Activated T-cell treated with anti-CD3 and anti-CD28 coated beads, Interleukin-2, amount 50 U/mL, for 4 hours (primary cell): Measurements from ENCODE around the gene SFT2D2. TPM values are rescaled to one million over a fixed set of nuclear protein-coding genes. Genes with fewer than 3 reads are reported as not detected.
"Not testable (repeated sequence)": the region's sequence is repeated elsewhere in the genome, so short reads cannot be mapped to it uniquely, and the experiment has no call there.

ENCODE experiments used
- ATAC-seq, 2 donors: fragments of 200-7000 bp; cut with Tn5 transposase; one replicate each; pipeline ENCODE4 v1.10.0; 2021
- DNase-seq: peaks from one replicate; pipeline ENCODE4 v3.0.0-alpha.2; 2020
- H3K27me3 Mint-ChIP-seq: one replicate; pipeline ENCODE4 v1.8.0; 2021; ENCODE audit warnings: low read depth, mixed read lengths
- H3K36me3 Mint-ChIP-seq: one replicate; pipeline ENCODE4 v1.8.0; 2022; ENCODE audit warnings: mixed read lengths; ENCODE audit not compliant: insufficient read depth
- H3K4me1 Mint-ChIP-seq: one replicate; pipeline ENCODE4 v1.8.0; 2021; ENCODE audit warnings: low read depth, mixed read lengths
- H3K4me3 Mint-ChIP-seq: one replicate; pipeline ENCODE4 v1.8.0; 2021; ENCODE audit warnings: mild to moderate bottlenecking, moderate library complexity, mixed read lengths
- H3K9me3 Mint-ChIP-seq: one replicate; pipeline ENCODE4 v1.8.0; 2021; ENCODE audit warnings: mixed read lengths
- total RNA-seq, 3 donors: library from RNA; stranded (reverse); gene quantifications; one replicate each; pipeline ENCODE4 v1.2.1, GENCODE V29; 2021

SFT2D2 gene
- 10 to 100 TPM; 31.0 to 37.1 (median 36.9) TPM for total RNA-seq

DNA sequence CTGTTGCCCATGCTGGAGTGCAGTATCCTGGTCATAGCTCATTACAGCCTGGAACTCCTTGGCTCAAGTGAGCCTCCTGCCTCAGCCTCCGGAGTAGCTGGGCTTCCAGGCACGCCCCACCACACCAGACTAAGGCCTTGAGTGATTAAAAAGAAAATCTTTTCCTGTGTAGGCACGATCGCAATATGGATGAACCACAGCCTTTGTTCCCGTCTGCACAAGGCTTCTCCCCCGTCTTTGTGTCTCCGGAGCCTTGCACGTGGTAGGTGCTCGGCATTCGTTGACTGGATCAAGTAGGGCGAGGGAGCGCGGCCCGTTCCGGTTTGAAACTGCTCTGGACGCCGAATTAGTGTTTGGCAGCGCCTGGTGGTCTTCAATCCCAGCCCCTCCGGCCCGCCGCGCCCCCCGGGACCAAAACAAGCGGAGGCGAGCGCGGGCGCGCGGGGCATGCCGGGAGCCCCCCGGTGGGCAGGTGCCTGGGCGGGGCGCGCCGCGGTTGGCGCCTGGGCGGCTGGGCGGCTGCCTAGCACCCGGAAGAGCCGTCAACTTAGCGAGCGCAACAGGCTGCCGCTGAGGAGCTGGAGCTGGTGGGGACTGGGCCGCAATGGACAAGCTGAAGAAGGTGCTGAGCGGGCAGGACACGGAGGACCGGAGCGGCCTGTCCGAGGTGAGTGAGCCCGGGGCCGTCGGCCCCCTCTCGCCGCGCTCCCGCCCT lies at the start of gene SFT2D2:
Gene SFT2D2 (plus strand): TSS at position 529 of the 715 bp plus-strand sequence. CDS start 76 bp downstream, at position 605.
- ATAC-seq (peak; percentile 94 to 95), DNase-seq (peak; percentile 72)
- H3K9me3 Mint-ChIP-seq: no peaks in the 10 kb centered on the region
- H3K4me3 Mint-ChIP-seq: peak within 1 kb of the TSS; percentile 93
- peaks cover 2% of the 10 kb centered on the region for H3K27me3 Mint-ChIP-seq
- peaks cover 48% of the 10 kb centered on the region for H3K4me1 Mint-ChIP-seq
- H3K36me3 Mint-ChIP-seq: peaks cover 8% of the 10 kb centered on the region

DNA sequence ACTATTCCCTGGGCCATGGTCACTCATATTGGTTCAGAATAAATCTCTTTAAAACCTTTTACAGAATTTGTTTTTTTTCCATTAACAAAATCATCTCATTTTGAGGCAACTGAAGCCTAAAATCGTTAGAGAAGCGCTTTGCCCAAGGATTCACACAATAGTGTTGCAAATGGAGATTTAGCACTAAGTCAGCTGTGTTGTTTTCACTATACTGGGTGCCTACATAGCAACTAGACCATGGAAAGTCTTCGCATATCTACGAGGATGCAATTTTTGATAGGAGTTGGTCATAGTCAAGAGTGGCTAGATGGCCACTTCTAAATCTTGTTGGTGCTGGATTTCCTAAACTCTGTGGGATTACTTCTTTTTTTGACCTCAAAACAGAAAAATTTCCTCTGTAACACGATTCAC lies 47.6 kb upstream of the SFT2D2 start:
- no peaks in the 10 kb centered on the region for H3K36me3 Mint-ChIP-seq
- peaks cover 11% of the 10 kb centered on the region for H3K27me3 Mint-ChIP-seq
- H3K4me3 Mint-ChIP-seq: no peak overlapping the region
- no peak for DNase-seq
- ATAC-seq: no peak
- peaks cover 6% of the 10 kb centered on the region for H3K4me1 Mint-ChIP-seq
- H3K9me3 Mint-ChIP-seq: no peaks in the 10 kb centered on the region

DNA sequence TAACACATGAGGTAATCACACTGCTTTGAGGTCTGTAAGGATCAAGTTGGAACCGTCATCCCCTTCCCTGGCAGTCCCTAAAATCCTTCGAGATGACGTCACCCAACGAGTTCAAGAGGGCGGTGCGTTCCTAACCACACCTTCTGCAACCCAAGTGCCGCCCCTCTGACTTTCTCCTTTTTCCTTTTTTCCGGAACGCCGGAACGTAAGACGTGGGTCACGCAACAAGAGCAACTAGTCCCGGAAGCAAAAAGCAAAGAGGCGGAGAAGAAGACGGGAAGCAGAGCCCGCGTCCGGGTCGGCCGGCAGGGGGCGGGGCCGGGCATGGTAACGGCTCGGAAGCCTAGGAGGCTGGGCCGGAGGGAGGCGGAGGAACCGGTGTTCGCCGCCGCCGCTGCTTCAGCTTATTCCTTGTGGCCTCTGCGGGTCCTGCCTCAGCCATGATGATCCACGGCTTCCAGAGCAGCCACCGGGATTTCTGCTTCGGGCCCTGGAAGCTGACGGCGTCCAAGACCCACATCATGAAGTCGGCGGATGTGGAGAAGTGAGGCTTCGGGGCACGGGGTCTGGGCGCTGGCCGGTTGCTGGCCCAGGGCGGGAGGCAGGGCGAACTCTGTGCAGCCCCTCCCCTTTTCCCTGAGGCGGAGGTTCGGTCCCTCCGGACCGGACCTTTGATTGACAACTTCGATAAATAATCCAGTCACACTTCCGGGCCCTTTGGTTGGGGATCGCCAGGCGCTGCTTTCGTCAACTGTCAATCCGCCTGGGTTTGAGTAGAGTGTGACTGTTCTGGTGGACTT lies 47.0 kb upstream of the SFT2D2 start, which contains the start of gene TIPRL:
Gene TIPRL (plus strand): TSS at position 325 of the 800 bp plus-strand sequence. CDS start 116 bp downstream, at position 441.
- DNase-seq (peak; percentile 91), ATAC-seq (peak; percentile 90)
- no peaks in the 10 kb centered on the region for H3K9me3 Mint-ChIP-seq
- H3K36me3 Mint-ChIP-seq: peaks cover 3% of the 10 kb centered on the region
- H3K27me3 Mint-ChIP-seq: peaks cover 7% of the 10 kb centered on the region
- H3K4me3 Mint-ChIP-seq: no peak within 1 kb of the TSS
- H3K4me1 Mint-ChIP-seq: peaks cover 10% of the 10 kb centered on the region

GRCh38 chr1:168179438-168180147 lies 46.2 kb upstream of the SFT2D2 start:
- Mint-ChIP-seq H3K27me3 (peaks cover 3% of the 10 kb centered on the region), H3K4me3 (no peak overlapping the region), H3K9me3 (no peaks in the 10 kb centered on the region), H3K4me1 (peaks cover 12% of the 10 kb centered on the region), H3K36me3 (peaks cover 5% of the 10 kb centered on the region)
- ATAC-seq: peak in 1 of 2 donors; percentile 0
- DNase-seq: no peak

DNA sequence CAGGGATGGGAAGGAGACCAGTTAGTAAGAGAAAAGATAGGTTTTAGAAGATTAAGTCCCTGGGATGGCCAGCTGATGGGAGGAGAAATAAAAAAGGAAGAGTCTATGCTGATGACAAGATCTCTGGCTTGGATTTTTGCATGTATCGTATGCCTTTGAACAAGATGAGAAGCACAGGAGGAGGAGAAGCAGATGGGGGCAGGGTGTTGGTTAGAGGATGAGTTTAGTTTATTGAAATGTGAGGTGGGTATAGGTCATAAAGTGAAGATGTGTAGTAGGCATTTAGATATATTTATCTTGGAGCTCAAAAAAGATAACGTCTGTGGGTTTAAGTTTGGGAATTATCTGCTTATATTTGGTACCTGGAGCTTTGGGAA lies 45.7 kb upstream of the SFT2D2 start:
- H3K9me3 Mint-ChIP-seq: no peaks in the 10 kb centered on the region
- DNase-seq (no peak), ATAC-seq (no peak)
- H3K4me1 Mint-ChIP-seq: peaks cover 12% of the 10 kb centered on the region
- no peak overlapping the region for H3K4me3 Mint-ChIP-seq
- H3K36me3 Mint-ChIP-seq: peaks cover 9% of the 10 kb centered on the region
- peaks cover 3% of the 10 kb centered on the region for H3K27me3 Mint-ChIP-seq

- Mint-ChIP-seq H3K4me1 (peaks cover 12% of the 10 kb centered on the region), H3K4me3 (peak overlapping the region; percentile 24), H3K36me3 (peaks cover 11% of the 10 kb centered on the region)
- H3K27me3 Mint-ChIP-seq, DNase-seq, H3K9me3 Mint-ChIP-seq, ATAC-seq: not testable (repeated sequence)
Observed at GRCh38 chr1:168181063-168181720, 44.6 kb upstream of the SFT2D2 start.

DNA sequence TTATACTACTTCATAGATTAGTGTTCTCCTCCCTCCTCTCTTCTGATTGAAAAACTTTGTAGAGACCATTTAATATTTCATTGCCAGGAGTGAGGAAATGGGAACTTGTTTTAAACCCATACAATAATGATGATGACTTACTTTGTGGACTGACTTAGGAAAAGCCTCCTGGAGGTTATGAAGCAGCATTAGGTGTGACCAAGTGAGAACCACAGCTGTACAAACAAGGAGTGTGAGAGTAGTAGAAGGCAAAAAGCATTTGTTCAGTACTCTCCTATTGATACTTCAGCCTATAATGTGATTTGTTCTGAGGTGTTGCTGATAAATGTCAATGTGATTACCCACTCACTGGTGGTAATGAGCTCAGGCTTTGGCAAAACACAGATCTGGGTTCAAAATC lies 38.6 kb upstream of the SFT2D2 start:
- Mint-ChIP-seq H3K9me3 (no peaks in the 10 kb centered on the region), H3K36me3 (peaks cover 33% of the 10 kb centered on the region), H3K27me3 (no peaks in the 10 kb centered on the region), H3K4me1 (peaks cover 8% of the 10 kb centered on the region), H3K4me3 (no peak overlapping the region)
- DNase-seq: no peak
- ATAC-seq: no peak

DNA sequence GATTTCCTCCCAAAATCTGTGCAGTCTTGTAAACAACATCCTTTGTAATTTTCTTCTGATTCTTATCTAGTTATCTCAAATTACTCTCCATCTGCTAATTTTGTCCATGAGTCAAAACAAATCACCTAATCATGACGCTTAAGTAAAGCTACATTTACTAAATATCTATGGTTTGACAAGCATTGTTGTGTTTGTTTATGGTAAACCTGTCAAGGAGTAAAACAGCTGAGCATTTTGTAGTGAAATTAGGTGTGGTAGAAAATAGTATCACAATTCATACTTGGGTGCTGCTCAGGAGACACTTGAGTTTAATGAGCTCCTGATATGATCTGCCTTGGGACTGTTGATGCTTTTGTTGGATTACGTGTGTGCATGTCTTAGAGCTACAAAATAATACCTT lies 35.4 kb upstream of the SFT2D2 start:
- H3K4me1 Mint-ChIP-seq: no peaks in the 10 kb centered on the region
- peaks cover 40% of the 10 kb centered on the region for H3K36me3 Mint-ChIP-seq
- no peak for DNase-seq
- H3K9me3 Mint-ChIP-seq: no peaks in the 10 kb centered on the region
- ATAC-seq: no peak
- no peak overlapping the region for H3K4me3 Mint-ChIP-seq
- no peaks in the 10 kb centered on the region for H3K27me3 Mint-ChIP-seq

DNA sequence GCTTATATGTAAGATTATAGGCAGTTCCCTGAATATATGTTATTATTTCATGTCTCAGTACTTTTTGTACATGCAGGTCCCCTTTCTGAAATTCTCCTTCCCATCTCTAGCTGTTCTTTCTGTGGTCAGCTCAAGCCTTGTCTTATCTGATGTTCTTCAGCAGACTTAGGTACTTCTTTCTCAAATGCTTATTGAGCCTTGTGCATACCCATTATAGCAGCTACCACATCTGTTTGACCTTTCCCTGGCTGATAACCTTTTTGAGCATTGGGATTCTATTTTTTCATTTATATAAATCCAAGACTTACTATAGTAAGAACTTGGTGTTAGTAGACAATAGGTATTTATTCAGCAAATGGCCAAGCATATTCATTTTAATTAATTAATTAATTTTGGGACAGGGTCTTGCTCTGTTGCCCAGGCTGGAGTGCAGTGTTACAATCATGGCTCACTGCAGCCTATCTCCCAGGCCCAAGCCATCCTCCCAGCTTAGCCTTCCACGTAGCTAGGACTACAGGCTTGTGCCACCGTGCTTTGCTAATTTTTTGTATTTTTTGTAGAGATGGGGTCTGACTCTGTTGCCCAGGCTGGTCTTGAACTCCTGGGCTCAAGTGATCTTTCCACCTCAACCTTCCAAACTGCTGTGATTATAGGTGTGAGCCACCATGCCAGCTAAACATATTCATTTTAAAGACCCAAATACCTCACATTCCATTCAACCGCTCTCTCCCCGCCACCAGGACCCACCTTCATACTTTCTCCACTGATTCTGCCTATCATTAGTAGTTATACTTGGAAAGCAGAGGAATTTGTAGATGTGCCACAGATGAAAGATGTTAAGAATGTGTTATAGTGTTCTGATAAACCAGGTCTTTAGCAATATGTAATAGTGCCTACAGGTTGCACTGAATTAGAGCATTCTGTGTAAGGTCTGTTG lies 30.3 kb upstream of the SFT2D2 start:
- peaks cover 54% of the 10 kb centered on the region for H3K36me3 Mint-ChIP-seq

DNA sequence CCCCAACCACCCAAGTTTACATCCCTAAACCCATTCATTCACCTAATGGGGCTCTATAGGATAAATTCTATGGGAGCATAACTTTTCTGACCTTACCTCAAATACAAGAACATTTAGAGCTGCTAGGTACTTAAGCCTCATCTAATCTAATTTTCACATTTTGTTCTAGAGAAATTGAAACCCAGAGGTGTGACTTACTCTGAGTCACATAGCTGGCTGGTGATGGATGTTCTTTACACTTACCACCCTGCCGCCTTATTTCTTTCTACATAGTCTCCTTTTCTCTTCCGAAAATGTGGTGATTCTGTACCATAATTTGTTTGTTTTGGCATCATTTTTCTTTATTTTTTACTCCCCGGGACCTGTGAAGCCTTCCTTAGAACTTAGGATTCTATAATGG lies 26.7 kb upstream of the SFT2D2 start:
- H3K36me3 Mint-ChIP-seq: peaks cover 63% of the 10 kb centered on the region
- ATAC-seq (peak in 1 of 2 donors; percentile 55), DNase-seq (no peak)
- H3K9me3 Mint-ChIP-seq: no peaks in the 10 kb centered on the region
- H3K4me1 Mint-ChIP-seq: peaks cover 5% of the 10 kb centered on the region
- no peak overlapping the region for H3K4me3 Mint-ChIP-seq
- H3K27me3 Mint-ChIP-seq: no peaks in the 10 kb centered on the region

More for the DNA sequence above, 30.3 kb upstream of the SFT2D2 start:
- H3K4me1 Mint-ChIP-seq: peaks cover 5% of the 10 kb centered on the region
- no peak for ATAC-seq
- H3K9me3 Mint-ChIP-seq: no peaks in the 10 kb centered on the region
- DNase-seq: no peak
- no peak overlapping the region for H3K4me3 Mint-ChIP-seq
- H3K27me3 Mint-ChIP-seq: no peaks in the 10 kb centered on the region

DNA sequence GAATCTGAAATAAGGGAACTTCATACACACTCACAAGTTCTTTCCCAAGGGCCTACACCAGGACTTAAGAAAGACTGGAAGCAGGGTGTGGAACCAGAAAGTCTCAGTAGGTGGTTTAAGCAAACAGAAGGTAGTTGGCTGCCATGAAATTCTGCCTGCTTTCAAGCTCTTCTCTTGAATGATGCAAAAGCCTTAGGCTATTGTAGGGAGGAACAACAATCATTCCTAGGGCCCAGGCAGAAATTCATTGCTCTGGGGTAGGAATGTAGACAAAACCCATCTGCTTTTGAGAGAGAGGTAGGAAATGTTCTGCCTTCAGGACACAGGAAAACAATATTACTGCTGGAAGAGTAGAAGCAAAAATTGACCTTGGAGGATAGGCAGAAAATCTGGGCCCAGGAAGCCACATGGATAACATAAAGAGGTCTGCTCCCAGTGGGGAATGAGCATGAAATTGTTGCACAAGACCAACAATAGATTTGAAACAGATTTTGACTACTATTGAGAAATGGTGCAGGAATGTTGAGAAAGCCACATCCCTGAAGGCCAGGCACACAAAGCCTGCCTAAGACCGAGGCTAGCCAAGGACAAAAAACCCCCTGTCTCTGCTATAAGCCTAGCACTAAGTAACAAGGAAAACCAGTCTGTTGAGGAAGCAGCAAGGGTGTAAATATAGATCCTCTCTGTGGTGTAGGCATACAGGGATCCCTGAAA lies 22.7 kb upstream of the SFT2D2 start:
- H3K9me3 Mint-ChIP-seq: peaks cover 6% of the 10 kb centered on the region
- no peak overlapping the region for H3K4me3 Mint-ChIP-seq
- no peaks in the 10 kb centered on the region for H3K27me3 Mint-ChIP-seq
- no peak for DNase-seq
- H3K4me1 Mint-ChIP-seq: peaks cover 3% of the 10 kb centered on the region
- peaks cover 52% of the 10 kb centered on the region for H3K36me3 Mint-ChIP-seq
- ATAC-seq: no peak

GRCh38 chr1:168206111-168206510 lies 19.7 kb upstream of the SFT2D2 start:
- Mint-ChIP-seq H3K27me3 (no peaks in the 10 kb centered on the region), H3K4me1 (no peaks in the 10 kb centered on the region), H3K9me3 (peaks cover 6% of the 10 kb centered on the region), H3K36me3 (peaks cover 34% of the 10 kb centered on the region), H3K4me3 (no peak overlapping the region)
- ATAC-seq: no peak
- no peak for DNase-seq

DNA sequence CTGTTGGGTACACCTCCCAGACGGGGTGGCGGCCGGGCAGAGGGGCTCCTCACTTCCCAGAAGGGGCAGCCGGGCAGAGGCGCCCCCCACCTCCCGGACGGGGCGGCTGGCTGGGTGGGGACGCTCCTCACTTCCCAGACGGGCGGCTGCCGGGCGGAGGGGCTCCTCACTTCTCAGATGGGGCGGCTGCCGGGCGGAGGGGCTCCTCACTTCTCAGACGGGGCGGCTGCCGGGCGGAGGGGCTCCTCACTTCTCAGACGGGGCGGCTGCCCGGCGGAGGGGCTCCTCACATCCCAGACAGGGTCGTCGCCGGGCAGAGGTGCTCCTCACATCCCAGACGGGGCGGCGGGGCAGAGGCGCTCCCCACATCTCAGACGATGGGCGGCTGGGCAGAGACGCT lies 18.1 kb upstream of the SFT2D2 start:
- H3K4me3 Mint-ChIP-seq, H3K27me3 Mint-ChIP-seq, ATAC-seq, H3K4me1 Mint-ChIP-seq, DNase-seq: not testable (repeated sequence)
- Mint-ChIP-seq H3K36me3 (peaks cover 24% of the 10 kb centered on the region), H3K9me3 (peaks cover 12% of the 10 kb centered on the region)
